ENCODE data around the gene STOM.

The STOM gene

DNA sequence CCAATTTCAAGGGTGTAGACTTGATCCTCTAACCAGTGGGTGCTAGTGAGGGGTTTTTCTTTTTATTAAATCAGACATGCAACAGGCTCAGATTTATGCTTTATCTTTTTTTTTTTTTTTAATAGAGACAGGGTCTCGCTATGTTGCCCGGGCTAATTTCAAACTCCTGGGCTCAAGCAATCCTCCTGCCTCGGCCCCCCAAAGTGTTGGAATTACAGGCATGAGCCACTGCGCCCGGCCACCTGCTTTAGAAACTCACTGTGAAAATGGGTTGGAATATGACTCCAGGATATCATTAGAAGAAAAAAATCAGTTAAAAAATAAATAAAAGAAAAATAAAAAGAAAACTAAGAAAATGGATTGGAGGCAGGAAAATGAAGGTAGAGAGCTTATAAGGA lies 50.7 kb downstream of the STOM start:
- DNase-seq = no peak

DNA sequence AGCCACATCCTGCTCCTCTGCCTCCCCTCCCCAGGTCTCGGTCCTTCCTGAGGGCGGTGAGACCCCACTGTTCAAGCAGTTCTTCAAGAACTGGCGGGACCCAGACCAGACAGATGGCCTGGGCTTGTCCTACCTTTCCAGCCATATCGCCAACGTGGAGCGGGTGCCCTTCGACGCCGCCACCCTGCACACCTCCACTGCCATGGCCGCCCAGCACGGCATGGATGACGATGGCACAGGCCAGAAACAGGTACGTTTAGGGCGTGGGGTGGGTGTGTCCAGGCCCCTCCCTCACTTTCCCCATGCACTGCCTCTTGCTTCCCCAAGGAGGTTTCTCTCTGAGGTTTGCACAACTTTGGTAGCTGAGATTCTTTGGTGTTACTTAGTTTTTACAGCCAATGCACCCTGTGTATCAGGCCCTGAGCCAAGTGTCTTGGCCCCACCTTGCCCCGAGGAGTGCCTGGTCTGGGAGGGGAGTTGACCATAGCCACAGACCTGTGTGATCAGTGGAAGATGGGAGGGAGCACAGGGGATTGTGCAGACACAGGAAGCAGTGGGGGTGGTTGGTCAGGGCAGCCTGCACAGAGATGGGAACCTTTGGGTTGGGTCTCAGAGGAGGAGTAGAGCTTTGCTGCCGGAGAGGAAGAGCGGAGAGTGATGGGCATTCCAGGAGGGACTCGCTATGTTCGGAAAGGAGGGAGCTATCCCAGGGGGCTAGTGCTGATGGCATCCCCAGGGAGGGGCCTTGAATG lies 51.2 kb downstream of the STOM start:
- no peak for DNase-seq

DNA sequence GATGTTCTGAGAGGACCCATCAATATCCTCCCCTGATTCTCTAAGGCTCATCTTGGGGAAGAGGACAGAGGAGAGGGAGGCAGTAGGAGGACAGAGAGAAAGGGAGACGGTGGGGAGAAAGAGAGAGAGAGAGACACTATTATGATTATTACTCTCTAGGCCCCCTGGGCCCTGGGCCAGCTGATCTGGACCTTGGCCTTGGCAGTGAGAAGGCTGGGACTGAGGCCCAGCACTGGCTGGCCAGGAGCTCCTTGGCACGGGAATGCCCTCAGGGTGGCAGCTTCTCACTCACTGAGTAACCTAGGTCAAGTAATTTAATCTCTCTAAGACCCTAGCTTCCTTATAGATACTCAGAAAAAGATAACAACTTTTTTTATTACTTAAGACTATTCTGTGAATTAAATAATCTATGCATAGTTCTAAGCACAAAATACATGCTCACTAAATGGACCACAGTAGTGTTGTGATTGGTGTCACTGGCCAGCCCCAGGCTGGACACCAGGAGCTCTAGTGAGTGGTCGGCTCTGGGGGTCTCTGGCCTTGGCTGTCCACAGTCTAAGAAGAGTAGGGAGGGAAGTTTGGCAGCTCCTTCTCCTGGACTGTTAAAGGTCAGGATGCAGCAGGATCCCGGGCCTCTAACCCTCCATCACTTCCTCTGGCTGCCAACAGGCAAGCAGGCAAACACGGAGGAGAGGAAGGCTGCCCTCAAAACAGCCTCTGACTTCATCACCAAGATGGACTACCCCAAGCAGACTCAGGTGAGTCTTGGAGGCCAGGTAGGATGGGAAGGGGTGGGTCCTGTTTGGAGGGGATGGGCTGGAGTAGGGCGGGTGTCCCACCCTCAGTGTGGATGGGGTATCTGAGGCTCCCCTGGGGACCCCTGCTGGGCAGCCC lies 52.1 kb downstream of the STOM start:
- no peak for DNase-seq

DNA sequence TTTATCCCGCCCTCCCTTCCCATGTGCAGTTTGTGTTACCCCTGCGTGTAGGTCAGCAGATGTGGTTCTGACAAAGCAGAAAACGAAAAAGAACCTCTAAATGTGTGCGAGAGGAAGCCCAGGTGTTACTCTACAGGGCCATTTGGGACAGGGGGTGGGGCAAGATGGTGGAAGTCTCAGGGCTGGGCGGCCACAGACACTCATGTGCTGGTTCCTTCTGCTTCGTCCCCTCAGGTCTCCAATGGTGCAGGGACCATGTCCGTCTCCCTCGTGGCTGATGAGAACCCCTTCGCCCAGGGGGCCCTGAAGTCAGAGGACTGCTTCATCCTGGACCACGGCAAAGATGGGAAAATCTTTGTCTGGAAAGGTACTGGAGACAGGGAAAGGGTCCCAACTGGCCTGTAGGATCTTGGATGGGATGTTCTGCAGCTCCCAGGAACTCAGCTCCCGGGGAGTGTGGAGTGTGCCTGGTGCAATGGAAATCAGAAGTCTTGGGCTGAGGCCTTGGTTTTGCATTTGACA lies 53.1 kb downstream of the STOM start:
- no peak for DNase-seq

DNA sequence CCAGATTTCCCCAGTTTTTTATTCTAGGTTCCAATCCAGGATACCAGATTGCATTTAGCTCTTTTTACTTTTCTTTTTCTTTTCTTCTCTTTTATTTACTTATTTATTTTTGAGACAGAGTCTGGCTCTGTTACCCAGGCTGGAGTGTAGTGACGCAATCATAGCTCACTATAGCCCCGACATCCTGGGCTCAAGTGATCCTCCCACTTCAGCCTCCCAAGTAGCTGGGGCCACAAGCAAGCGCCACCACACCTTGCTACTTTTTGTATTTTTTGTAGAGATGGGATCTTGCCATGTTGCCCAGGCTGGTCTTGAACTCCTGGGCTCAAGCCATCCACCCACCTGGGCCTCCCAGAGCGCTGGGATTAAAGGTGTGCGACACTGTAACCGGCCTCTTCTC lies 53.7 kb downstream of the STOM start:
- no peak for DNase-seq

DNA sequence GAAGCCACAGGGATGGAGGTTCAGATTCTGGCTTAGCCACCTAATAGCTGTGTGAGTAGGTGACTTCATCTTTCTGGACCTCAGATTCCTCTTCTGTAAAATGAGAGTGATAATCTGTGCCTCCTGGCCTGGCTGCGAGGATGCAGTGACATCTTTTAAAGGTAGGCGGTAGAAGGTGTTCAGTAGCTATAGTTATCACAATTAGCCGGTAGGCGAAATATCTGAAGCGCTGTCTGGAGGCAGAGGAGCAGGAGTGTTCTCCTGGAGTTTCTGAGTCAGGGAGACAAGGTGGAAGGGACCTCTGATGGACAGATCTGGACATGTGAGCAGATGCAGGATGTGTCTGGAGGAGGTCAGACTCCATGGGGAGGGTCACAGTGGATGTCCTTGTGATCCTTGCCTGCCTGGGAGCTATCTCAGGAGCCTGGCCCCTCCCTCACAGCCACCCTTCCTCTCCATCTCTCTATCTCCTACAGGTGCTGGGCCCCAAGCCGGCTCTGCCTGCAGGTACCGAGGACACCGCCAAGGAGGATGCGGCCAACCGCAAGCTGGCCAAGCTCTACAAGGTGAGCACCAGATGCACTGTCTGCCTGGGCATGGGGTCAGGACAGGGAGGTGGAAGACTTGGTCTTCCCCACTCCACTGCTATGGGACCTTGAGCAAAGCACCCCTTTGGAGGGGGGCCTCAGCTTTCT lies 56.4 kb downstream of the STOM start:
- no peak for DNase-seq

DNA sequence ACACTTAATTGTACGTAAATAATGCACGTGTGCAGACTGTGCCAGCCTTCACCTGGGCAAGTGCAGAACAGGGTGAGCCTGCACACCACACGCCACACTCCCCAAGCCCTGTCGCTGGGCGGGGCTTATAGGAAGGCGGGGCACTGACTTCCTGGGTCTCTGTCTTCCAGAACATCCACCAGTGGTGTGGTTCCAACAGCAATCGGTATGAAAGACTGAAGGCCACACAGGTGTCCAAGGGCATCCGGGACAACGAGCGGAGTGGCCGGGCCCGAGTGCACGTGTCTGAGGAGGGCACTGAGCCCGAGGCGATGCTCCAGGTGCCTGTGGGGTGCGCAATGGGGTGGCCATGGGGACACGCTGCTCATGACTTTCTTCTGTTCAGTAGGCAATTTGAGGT lies 57.9 kb downstream of the STOM start:
- no peak for DNase-seq

DNA sequence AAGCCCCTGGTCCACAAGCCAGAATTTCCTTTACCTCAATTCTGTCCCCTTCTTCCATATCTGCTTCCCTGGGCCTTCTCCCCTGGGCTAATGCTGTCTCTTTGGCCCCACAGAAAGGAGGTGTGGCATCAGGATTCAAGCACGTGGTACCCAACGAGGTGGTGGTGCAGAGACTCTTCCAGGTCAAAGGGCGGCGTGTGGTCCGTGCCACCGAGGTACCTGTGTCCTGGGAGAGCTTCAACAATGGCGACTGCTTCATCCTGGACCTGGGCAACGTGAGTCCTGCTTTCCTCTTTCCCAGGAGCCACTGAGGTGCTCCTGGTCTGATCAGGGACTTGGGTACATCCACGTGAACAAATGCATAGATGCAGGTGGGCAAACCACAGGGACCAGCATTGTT lies 59.5 kb downstream of the STOM start:
- DNase-seq = no peak

DNA sequence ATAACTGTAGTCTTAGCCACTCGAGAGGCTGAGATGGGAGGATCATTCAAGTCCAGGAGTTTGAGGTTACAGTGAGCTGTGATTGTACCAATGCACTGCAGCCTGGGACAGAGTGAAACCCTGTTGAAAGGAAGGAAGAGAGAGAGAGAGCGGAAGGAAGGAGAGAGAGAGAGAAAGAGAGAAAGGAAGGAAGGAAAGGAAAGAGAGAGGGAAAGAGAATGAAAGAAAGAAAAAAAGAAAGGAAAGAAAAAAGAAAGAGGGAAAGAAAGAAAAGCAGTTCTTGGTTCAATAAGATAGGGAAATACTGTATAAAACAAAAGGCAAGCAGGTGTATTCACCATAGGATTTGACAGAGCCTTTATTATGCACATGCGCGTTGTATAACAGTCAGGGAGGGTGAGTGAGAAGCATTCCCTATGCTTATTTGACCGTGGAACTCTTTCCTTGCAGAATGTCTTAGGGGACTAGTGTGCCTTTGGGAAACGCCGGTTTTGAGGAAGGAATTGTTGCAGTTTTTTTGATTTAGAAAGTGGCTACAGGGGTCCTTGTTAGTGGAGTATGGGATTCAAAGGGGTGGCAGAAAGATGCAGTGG lies 60.1 kb downstream of the STOM start:
- DNase-seq = no peak

DNA sequence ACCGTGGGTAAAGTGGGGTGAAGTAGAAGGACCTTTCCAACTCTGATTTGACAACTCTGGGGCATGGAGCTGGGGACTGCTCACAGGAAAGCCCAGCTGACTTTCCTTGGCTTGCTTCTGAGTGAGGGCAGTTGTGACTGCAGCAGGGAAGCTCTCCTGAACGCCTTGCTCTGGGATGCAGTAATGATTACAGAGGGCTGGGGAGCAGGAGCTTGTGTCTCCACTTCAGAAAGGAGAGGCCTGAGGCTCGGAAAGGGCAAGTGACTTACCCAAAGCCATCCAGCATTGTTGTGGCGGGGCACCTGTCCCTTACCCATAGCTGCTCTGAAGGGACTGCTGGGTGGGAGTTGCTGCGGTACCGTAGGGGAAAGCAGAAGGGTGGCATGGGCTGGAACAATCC lies 60.9 kb downstream of the STOM start:
- DNase-seq = no peak

DNA sequence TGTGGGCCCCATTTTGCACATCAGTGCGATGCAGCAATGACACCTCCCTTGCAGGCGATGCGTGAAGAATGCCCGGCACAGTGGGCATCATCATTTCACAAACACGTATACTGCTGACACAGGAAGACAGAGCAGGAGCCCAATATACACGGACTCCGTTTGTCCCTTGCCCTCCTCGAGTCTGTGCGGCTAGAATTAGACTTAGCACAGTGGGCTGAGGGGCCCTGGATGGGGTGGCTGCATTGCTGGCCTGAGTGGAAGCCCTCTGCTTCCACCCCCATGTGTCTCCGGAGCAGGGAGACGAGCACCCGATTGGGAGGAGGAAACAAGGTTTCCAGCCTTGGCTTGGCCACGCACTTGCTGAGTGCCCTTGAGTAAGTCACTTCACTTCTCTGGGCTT lies 61.3 kb downstream of the STOM start:
- no peak for DNase-seq

DNA sequence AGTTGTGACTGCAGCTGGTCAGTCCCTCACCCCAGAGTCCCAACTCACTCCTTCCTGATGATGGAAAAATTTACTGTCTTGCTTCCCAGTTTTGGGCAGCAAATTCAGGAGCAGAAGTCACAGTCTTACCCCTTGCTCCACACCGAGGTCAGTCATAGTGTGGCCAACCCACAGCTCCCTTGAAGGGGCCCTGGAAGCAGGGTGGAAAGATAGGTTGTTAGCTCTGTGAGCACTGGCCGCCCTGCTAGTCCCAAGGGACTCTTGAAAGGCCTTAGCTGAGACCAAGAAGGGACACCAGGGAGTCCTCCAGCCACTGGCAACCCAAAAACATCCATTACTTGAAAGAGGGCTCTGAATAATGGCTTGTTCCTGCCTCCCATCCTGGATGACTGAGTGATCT lies 62.1 kb downstream of the STOM start:
- DNase-seq = no peak

DNA sequence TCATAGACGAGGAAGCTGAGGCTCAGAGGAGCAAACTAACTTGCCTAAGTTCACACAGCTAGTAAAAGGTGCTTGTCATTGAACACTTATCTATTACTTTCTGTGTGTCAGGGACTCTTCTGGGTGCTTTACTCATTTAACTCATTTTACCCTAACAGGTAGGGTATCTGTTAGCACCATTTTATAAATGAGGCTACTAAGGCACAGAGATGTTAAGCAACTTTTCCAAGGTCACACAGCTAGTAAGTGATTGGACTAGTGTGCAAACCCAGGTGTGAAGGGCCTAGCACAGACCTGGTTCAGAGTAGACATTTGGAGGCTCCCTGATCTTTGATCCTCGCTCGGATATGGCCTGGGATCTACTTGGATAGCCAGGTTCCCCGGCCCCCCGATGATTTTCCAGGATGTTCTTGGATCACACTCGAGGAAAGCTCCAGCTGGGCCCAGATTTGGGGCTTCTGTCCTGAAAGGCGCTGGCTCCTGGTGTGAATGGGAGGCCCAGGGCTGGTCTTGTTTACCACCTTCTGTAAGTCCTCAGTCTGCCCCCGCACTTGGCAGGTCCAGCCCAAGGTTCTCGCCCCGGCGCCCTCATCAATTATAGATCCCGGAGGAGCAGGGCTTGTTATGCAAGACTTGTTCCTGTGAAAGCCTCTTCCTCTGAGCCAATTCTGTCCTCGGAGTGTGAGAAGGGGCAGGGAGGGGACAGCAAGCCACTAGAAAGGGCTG lies 64.6 kb downstream of the STOM start:
- no peak for DNase-seq

DNA sequence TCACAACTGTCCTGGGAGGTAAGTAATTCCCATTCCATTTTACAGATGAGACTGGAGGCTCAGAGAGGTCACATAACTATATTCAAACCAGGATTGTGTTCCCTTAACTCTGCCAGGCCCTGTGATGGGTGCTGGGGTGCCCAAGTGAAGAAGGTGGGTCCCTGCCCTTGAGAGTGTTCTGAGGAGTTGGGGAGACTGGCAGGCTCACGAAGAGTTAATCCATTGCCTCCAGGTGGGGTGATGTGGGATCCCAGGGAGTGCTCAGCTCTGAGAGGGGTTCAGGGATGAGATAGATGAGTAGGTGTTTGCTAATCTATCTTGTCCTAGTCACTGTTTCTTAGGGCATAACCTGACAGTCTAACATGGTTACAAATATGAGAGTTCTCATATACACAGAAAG lies 65.3 kb downstream of the STOM start:
- no peak for DNase-seq

DNA sequence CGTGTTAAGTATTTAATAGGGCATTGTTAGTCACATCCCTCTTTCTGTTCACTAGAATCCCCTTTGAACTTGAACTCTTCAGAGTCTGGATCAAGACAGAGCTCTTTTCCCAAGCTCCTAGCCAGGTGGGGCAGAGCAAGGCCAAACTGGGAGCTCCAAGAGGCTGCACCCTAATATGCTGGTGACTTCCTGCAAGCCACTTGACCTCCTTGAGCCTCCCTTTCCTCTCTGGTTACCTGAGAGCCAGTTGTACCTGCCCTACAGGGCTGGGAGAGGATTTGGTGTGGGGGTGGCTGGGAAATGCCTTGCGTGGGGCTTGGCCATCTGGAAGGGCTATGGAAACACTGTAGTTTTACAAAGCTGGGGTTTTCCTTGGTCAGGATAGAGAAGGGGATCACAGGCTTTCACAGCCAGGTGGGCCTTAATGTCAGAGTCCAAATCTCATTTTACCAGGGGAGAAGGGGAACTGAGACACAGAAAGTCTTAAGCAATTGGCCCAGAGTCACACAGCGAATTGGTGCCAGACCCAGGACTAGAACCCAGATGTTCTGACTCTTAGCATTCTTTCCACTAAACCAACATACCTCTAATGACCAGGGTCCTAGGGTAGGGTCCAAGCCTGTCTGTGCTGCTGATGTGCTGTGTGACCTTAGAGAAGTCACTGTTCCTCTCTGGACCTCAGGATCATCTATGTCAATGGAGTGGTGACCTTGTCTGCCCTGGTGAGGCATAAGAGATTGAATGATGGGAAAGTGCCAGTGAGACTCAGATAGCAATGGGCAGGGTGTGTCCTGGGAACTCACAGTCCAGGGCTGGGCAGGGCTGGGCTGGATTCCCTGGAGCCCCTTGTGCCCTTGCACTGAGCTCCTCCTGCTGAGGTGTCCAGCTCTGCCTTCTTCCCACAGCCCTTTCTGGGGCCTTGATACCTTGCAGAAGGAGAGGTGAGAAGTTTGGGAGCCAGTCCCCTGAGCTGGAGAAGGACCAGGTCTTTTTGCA lies 66.3 kb downstream of the STOM start:
- DNase-seq = no peak

DNA sequence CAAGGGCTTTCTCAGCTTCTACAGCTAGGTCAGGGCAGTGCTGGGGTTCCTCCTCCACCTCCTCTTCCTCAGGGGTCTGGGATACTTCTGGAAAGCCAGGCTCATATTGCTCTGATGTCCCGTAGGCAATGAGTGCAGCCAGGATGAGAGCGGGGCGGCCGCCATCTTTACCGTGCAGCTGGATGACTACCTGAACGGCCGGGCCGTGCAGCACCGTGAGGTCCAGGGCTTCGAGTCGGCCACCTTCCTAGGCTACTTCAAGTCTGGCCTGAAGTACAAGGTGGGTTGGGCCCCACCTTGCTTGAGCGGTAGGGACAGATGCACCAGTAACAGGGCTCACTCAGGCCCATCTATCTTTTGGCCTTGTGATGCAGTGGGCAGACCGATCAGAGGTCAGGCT lies 67.3 kb downstream of the STOM start:
- no peak for DNase-seq

DNA sequence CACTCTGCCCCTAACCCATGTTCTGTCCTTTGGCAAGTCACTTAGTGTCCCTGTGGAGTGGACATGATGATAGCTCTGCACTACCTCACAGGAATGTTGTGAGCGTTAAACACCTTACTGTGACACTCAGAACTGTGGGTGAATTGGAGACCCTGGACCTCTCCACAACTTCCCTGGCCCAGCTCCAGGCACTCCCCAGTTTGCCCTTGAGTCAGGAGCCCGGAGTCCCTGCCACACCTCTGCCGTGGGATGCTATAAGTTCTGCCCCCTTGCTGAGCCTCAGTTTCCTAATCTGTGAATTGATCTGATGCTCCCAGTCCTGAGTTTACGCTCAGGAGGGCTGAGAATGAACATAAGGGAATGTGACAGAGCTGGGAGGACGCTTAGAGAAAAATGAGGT lies 67.7 kb downstream of the STOM start:
- DNase-seq = no peak

DNA sequence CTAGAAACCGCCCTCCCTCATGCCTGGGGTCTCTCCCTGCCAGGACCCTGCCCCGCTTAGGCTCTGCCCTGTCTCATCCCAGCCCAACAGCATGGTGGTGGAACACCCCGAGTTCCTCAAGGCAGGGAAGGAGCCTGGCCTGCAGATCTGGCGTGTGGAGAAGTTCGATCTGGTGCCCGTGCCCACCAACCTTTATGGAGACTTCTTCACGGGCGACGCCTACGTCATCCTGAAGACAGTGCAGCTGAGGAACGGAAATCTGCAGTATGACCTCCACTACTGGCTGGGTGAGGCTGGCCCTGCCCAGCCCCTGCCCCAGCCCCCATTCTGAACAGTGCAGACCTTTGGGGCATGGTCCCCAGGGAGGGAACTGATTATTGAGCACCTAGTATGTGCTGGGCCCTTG lies 68.2 kb downstream of the STOM start:
- no peak for DNase-seq

DNA sequence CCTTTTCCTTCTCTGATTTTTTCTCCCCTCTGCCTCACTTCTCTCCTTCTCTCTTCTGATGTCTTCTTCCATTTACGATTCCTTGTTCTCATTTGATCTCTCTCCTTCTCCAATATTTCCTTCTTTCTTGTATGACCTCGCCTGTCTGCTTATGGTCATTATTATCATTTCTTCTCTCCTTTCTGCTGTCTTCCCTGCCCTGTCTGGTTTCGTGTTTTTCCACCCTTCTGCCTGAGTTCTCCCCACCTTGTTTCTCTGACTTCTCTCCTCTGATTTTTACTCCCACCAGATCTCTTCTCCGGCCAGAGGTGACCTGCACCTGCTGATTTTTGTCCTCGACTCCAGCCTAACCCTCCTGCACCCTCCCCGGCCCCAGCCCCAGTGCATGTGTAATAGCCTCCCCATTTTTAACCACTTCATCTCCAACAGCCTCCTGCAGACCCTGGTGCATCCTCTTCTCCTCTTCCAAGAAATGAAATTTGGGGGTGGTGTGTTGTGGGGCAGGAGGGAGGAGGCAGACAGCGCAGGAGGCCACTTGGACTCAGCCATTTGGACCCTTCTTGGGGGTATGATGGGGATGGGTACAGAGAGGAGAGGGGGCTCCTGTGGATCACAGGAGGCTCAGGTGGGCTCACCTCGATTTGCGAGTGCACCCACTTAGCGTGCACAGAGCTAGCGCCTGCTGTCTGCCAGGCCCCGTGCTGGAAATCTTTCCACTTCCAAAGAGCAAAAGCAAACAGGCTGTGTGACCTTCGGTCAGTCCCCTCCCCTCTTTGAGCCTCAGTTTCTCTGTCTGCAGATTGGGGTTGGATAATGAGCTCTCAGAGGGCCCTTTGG lies 69.5 kb downstream of the STOM start:
- no peak for DNase-seq

Measured in NCI-H1417 treated with DMSO at 0.1 percent for 48 hours (cell line).